RWPE1 (cell line): ENCODE results near the gene ZNF423.

Experiments used
- CTCF ChIA-PET: fragments of 350-600 bp; sonication (Branson Sonifier 250); formaldehyde crosslinking; extraction: SDS; loops from one replicate; lab custom pipeline; 2021; lab: Yijun Ruan, JAX
- POLR2A ChIA-PET: fragments of 400-600 bp; formaldehyde crosslinking; extraction: SDS; loops from one replicate; lab custom pipeline; 2020; ENCODE audit warnings: antibody characterized with exemption; ENCODE audit not compliant: low non-redundant PET; lab: Yijun Ruan, JAX
- DNase-seq: peaks from one replicate; pipeline ENCODE4 v3.0.0; 2012; ENCODE audit warnings: low spot score
- H3K27ac ChIP-seq: fragments of 450-650 bp; 2 replicates; pipeline ENCODE4 v1.5.1; 2017
- TF ChIP-seq, protein P1 (sequence below): fragments of 450-650 bp; conservative IDR thresholded peaks from 2 replicates; pipeline ENCODE4 v1.5.1; 2017; ENCODE audit warnings: low read depth, mild to moderate bottlenecking

Gene ZNF423

DNA sequence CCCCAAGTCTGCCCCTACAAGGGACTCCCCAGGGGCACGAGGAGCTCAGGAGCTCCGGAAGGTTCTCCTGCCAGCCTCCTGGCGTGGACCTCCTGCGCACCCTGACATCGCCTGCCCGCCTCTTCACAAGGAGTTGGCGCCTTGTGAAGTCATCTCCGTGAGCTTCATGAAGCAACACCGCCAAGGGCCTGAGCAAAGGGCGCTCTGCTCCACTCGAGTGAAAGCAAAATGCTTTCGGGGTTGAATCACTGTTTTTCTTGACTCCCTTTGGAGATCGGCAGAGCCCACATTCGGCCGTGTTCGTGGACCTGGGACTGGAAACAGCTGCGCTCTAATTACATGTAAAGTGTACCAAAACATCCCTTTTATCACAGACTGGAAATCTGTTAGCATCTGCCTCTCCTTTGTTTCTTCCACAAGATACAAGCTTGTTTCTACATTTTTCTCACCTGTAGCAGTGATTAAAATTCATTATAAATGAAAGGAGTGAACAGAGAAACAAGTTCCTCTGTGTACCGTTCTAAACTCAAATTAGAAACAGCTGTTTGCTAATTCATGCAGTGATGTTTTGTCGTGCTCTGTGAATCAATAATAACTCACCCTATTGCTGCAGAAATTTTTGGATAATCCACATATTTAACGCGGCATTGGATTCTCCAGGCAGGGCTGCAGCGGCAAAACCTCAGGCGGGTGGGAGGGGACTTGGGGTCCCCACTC, 203.3 kb downstream of the ZNF423 start:
- no peak for DNase-seq
- CTCF ChIA-PET: interaction anchor here (0.6 to 1.5 kb wide), 2 partner anchors 7 to 8 kb away, joined by 3 to 7 read pairs; no protein-coding TSS in a partner anchor
- POLR2A ChIA-PET: no interaction called here
- TF ChIP-seq, protein P1, sequence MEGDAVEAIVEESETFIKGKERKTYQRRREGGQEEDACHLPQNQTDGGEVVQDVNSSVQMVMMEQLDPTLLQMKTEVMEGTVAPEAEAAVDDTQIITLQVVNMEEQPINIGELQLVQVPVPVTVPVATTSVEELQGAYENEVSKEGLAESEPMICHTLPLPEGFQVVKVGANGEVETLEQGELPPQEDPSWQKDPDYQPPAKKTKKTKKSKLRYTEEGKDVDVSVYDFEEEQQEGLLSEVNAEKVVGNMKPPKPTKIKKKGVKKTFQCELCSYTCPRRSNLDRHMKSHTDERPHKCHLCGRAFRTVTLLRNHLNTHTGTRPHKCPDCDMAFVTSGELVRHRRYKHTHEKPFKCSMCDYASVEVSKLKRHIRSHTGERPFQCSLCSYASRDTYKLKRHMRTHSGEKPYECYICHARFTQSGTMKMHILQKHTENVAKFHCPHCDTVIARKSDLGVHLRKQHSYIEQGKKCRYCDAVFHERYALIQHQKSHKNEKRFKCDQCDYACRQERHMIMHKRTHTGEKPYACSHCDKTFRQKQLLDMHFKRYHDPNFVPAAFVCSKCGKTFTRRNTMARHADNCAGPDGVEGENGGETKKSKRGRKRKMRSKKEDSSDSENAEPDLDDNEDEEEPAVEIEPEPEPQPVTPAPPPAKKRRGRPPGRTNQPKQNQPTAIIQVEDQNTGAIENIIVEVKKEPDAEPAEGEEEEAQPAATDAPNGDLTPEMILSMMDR: no peak
- no peak overlapping the region for H3K27ac ChIP-seq

DNA sequence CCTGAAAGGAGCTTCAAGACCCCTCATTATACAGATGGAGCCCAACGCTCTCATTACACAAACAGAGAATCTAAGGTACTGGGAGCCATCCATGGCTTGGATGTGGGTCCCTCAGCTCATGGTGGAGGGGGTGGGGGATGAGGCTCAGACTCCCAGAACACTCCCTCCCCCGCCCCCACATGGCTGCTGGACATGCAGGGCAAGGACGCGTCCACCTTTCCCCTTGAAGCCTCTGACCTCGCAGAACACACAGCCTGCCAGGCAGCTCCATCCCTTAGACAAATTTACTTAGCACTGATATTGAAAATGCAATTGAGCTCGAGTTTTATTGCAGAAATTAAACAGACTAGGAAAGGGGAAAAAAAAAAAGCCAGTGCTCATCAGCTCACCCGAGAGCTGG, 203.9 kb downstream of the ZNF423 start:
- TF ChIP-seq, protein P1: no peak
- DNase-seq: no peak
- H3K27ac ChIP-seq: no peak overlapping the region
- ChIA-PET POLR2A (no interaction called here), CTCF (interaction anchor here (0.6 kb wide), 1 partner anchor 8 kb away, joined by 3 read pairs; no protein-coding TSS in a partner anchor)

DNA sequence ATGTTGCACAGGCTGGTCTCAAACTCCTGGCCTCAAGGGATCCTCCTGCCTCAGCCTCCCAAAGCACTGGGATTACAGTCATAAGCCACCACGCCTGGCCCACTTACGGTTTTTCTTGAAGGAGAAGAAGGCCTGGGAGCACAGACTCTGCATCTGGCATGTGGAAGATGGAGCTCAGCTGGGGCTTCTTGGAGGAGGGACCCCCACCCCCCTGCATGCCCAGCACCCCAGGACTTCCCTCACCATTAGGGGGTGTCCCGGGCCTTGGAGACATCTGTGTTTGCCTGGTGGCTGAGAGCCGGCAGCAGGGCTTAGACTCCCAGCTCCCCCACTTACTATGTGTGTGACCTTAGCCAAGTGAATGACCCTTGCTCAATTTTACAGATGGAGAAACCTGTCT, 204.7 kb downstream of the ZNF423 start:
- TF ChIP-seq, protein P1: no peak
- ChIA-PET CTCF (no interaction called here), POLR2A (no interaction called here)
- no peak for DNase-seq
- H3K27ac ChIP-seq: no peak overlapping the region

DNA sequence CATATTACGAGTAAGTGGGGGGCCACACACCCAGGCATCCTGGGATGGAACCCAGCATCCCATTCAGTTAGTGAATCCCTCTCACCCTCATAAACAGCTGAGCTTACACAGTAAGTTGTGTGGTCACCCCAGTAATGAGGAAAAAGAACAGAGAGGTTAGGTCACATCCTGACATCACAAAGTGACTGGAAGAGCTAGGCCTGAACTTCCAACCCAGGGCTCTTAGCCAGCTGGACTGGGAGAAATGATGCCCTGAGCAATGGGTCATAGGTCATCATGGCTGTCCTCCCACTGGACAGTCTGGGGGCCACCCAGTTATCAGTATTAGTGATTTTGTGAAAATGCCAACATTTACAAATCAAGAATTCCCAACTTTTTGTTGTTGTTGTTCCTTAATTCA, 205.3 kb downstream of the ZNF423 start:
- TF ChIP-seq, protein P1: no peak
- ChIA-PET POLR2A (no interaction called here), CTCF (no interaction called here)
- H3K27ac ChIP-seq: no peak overlapping the region
- DNase-seq: no peak

DNA sequence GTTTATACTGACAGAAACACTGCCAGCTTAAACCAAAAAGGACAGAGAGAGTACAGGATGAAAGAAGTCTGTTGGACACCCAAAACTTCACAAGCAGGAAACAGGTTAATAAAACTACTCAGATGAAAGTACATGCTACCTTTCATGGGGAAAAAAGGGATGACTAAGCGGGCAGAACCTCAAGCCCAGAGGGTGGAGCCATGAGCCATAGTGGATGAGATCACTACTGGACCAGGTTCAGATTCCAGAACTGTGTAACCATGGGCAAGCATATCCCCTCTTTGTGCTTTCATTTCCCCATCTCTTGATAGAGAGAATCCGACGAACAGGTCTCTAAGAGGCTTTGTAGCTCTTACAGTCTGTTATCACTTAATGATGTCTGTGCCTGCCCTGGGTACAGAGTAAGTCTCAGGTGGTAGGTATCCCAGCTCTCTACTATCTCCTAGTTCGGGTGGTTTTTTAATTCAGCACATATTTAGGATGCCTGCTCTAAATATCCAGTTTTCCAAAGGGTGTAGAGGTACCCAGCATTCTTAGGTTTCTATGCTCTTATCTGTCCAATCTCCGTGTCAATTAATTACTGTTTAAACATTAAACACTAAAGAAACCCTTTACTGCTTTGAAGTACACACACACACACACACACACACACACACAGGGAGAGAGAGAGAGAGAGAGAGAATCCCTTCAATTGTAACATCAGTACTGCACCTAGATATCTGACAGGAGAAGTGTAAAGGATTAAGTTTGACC, 206.7 kb downstream of the ZNF423 start:
- no peak overlapping the region for H3K27ac ChIP-seq
- ChIA-PET CTCF (interaction anchor here (0.6 to 0.7 kb wide), 4 partner anchors 21 to 1115 kb away, joined by 3 to 4 read pairs (median 3); no protein-coding TSS in a partner anchor), POLR2A (no interaction called here)
- TF ChIP-seq, protein P1: no peak
- peak; percentile 67 for DNase-seq

DNA sequence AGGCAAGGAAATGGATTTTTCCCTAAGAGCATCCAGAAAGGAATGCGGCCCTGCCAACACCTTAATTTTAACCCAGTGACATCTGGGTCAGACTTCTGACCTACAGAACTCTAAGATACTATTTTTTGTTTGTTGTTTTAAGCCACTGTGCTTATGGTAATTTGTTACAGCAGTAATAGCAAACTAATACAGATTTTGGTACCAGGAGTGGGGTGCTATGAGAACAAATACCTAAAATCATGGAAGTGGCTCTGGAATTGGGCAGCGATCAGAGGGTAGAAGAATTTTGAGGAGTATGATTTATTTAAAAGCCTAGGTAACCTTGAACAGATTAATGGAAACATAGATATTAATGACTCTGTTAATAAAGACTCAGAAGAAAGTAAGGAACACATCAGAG, 208.2 kb downstream of the ZNF423 start:
- no peak overlapping the region for H3K27ac ChIP-seq
- TF ChIP-seq, protein P1: no peak
- DNase-seq: no peak
- ChIA-PET CTCF (no interaction called here), POLR2A (no interaction called here)
